H1 (cell line): ENCODE results near the gene ZNF837. TPM values are rescaled to one million over a fixed set of nuclear protein-coding genes. Genes with fewer than 3 reads are reported as not detected.

Source experiments
- CTCF ChIA-PET: fragments of 300-600 bp; sonication (Branson Sonifier 250); formaldehyde crosslinking; loops from one replicate; lab custom pipeline; 2021; ENCODE audit not compliant: partially characterized antibody; lab: Charles Lee
- POLR2A ChIA-PET: fragments of 300-600 bp; sonication (Branson Sonifier 250); formaldehyde crosslinking; loops from one replicate; lab custom pipeline; 2021; ENCODE audit warnings: inconsistent platforms; ENCODE audit not compliant: partially characterized antibody; lab: Charles Lee
- DNase-seq, 2 experiments: peaks; one replicate each; pipeline versions ENCODE4 v3.0.0 to v3.0.0-alpha.2; 2010 to 2022; ENCODE audit warnings: low spot score in 2 of 2, low read depth in 1 of 2, mixed read lengths in 1 of 2
- FAIRE-seq: peaks from 2 replicates; lab custom pipeline; 2011; peaks lifted over from hg19 to GRCh38; lab: Jason Lieb, UNC
- H2AFZ ChIP-seq: 2 replicates; pipeline ENCODE4 v1.8.1; 2012; ENCODE audit warnings: low read length, inconsistent platforms
- H2AK5ac ChIP-seq: 2 replicates; pipeline ENCODE4 v1.6.1; 2013; ENCODE audit warnings: low read depth, low read length
- H2BK120ac ChIP-seq: replicated peaks from 2 replicates; pipeline ENCODE3; 2013; ENCODE audit warnings: low read depth, low read length, inconsistent platforms
- H2BK12ac ChIP-seq: 2 replicates; pipeline ENCODE4 v1.6.1; 2013; ENCODE audit warnings: low read depth, low read length
- H2BK15ac ChIP-seq: 2 replicates; pipeline ENCODE4 v1.6.1; 2013; ENCODE audit warnings: low read length
- H2BK20ac ChIP-seq: 2 replicates; pipeline ENCODE4 v1.6.1; 2013; ENCODE audit warnings: low read length
- H2BK5ac ChIP-seq: 2 replicates; pipeline ENCODE4 v1.6.1; 2013; ENCODE audit warnings: low read depth, low read length
- H3K14ac ChIP-seq: 2 replicates; pipeline ENCODE4 v1.6.1; 2013; ENCODE audit warnings: inconsistent platforms; ENCODE audit not compliant: insufficient read length
- H3K18ac ChIP-seq: 2 replicates; pipeline ENCODE4 v1.6.1; 2013; ENCODE audit warnings: low read length; ENCODE audit errors: extremely low read depth
- H3K23ac ChIP-seq: 2 replicates; pipeline ENCODE4 v1.6.1; 2013; ENCODE audit warnings: inconsistent platforms; ENCODE audit not compliant: insufficient read length
- H3K23me2 ChIP-seq: 2 replicates; pipeline ENCODE4 v1.6.1; 2013; ENCODE audit warnings: low read depth, low read length
- H3K27ac ChIP-seq: 2 replicates; pipeline ENCODE4 v1.6.1; 2011; ENCODE audit warnings: low read depth, low read length, inconsistent platforms
- H3K27me3 ChIP-seq, 4 experiments: replicated peaks in 1 of 4; 1 replicate in 1 of 4; 2 replicates in 3 of 4; pipeline versions ENCODE4 v1.6.1 to v1.8.1; 2011 to 2013; ENCODE audit warnings: low read length in 3 of 4, mild to moderate bottlenecking in 3 of 4, inconsistent platforms in 2 of 4, mixed read lengths in 2 of 4, moderate library complexity in 1 of 4; ENCODE audit not compliant: control insufficient read depth in 3 of 4, insufficient read depth in 3 of 4; ENCODE audit errors: extremely low read depth in 1 of 4
- H3K36me3 ChIP-seq, 4 experiments: 2 replicates each; pipeline versions ENCODE4 v1.6.1 to v1.8.1; 2011 to 2013; ENCODE audit warnings: mild to moderate bottlenecking in 4 of 4, low read length in 3 of 4, moderate library complexity in 2 of 4, control low read depth in 1 of 4, inconsistent platforms in 1 of 4; ENCODE audit not compliant: insufficient read depth in 4 of 4, control insufficient read depth in 2 of 4
- H3K4ac ChIP-seq: replicated peaks from 2 replicates; pipeline ENCODE3; 2013; ENCODE audit warnings: low read length, low read depth, mixed read lengths, inconsistent platforms; ENCODE audit not compliant: insufficient read length
- H3K4me1 ChIP-seq, 4 experiments: replicated peaks in 1 of 4; 1 replicate in 1 of 4; 2 replicates in 3 of 4; pipeline versions ENCODE4 v1.6.1 to v1.8.1; 2011 to 2013; ENCODE audit warnings: low read length in 3 of 4, inconsistent platforms in 2 of 4, mixed read lengths in 1 of 4; ENCODE audit not compliant: insufficient read depth in 4 of 4, control insufficient read depth in 3 of 4
- H3K4me2 ChIP-seq, 2 experiments: 2 replicates each; pipeline versions ENCODE4 v1.6.1 to v1.8.1; 2011 to 2013; ENCODE audit warnings: low read depth in 2 of 2, low read length in 2 of 2, control low read depth in 1 of 2, inconsistent platforms in 1 of 2, mild to moderate bottlenecking in 1 of 2; ENCODE audit not compliant: insufficient read depth in 1 of 2
- H3K4me3 ChIP-seq, 4 experiments: fragments of 200-600, 300-600 bp in 1 of 4; sonication (generic), shearing (Covaris generic), sonication (Bioruptor Twin) in 1 of 4; 2 replicates each; pipeline versions ENCODE4 v1.5.1 to v1.8.1; 2011 to 2016; ENCODE audit warnings: low read length in 4 of 4, low read depth in 3 of 4, control low read depth in 2 of 4, inconsistent platforms in 2 of 4, mild to moderate bottlenecking in 2 of 4, mixed read lengths in 1 of 4, moderate library complexity in 1 of 4; ENCODE audit not compliant: insufficient read depth in 2 of 4; ENCODE audit errors: extremely low read depth in 1 of 4
- H3K56ac ChIP-seq: replicated peaks from 2 replicates; pipeline ENCODE3; 2013; ENCODE audit warnings: low read depth, mild to moderate bottlenecking, mixed read lengths, low read length, inconsistent platforms; ENCODE audit not compliant: insufficient read length
- H3K79me1 ChIP-seq: 2 replicates; pipeline ENCODE4 v1.6.1; 2013; ENCODE audit warnings: low read depth, low read length, control low read depth
- H3K79me2 ChIP-seq, 2 experiments: 2 replicates each; pipeline versions ENCODE4 v1.6.1 to v1.8.1; 2012 to 2013; ENCODE audit warnings: low read length in 2 of 2, mild to moderate bottlenecking in 2 of 2, inconsistent platforms in 1 of 2; ENCODE audit not compliant: insufficient read depth in 2 of 2, control insufficient read depth in 1 of 2
- H3K9ac ChIP-seq, 4 experiments: replicated peaks in 1 of 4; 1 replicate in 1 of 4; 2 replicates in 3 of 4; pipeline versions ENCODE4 v1.6.1 to v1.8.1; 2011 to 2013; ENCODE audit warnings: low read depth in 3 of 4, low read length in 3 of 4, control low read depth in 2 of 4, mild to moderate bottlenecking in 2 of 4, moderate library complexity in 2 of 4, inconsistent platforms in 1 of 4; ENCODE audit errors: extremely low read depth in 1 of 4
- H3K9me3 ChIP-seq, 2 experiments: 2 replicates each; pipeline versions ENCODE4 v1.6.1 to v1.8.1; 2012 to 2013; ENCODE audit warnings: mild to moderate bottlenecking in 2 of 2, moderate library complexity in 2 of 2, control low read depth in 1 of 2, inconsistent platforms in 1 of 2, low read depth in 1 of 2, low read length in 1 of 2, mixed read lengths in 1 of 2; ENCODE audit not compliant: insufficient read depth in 2 of 2
- H4K20me1 ChIP-seq, 2 experiments: replicated peaks in 1 of 2; 2 replicates each; pipeline versions ENCODE3 to v1.8.1; 2011 to 2013; ENCODE audit warnings: inconsistent platforms in 2 of 2, low read length in 2 of 2, mild to moderate bottlenecking in 1 of 2; ENCODE audit not compliant: insufficient read depth in 2 of 2, control insufficient read depth in 1 of 2
- H4K5ac ChIP-seq: 2 replicates; pipeline ENCODE4 v1.6.1; 2013; ENCODE audit warnings: low read length, low read depth, mixed read lengths, inconsistent platforms; ENCODE audit not compliant: insufficient read length
- H4K8ac ChIP-seq: 2 replicates; pipeline ENCODE4 v1.8.0; 2013; ENCODE audit warnings: mild to moderate bottlenecking, moderate library complexity, low read length, inconsistent platforms; ENCODE audit not compliant: insufficient read depth; ENCODE audit errors: extremely low read depth
- H4K91ac ChIP-seq: replicated peaks from 2 replicates; pipeline ENCODE3; 2013; ENCODE audit warnings: low read length, mixed read lengths, inconsistent platforms; ENCODE audit not compliant: insufficient read length
- BRCA1 ChIP-seq: IDR thresholded peaks from 2 replicates; pipeline ENCODE4 v1.6.1; 2012; ENCODE audit warnings: low read depth, low read length, improper control_type of control experiment
- CHD2 ChIP-seq: IDR thresholded peaks from 2 replicates; pipeline ENCODE4 v1.6.1; 2012; ENCODE audit warnings: low read length, improper control_type of control experiment
- MAX ChIP-seq: IDR thresholded peaks from 2 replicates; pipeline ENCODE4 v1.6.1; 2012; ENCODE audit warnings: inconsistent platforms
- RBBP5 ChIP-seq: IDR thresholded peaks from 2 replicates; pipeline ENCODE4 v1.7.1; 2012; ENCODE audit warnings: low read depth, mild to moderate bottlenecking, inconsistent platforms, low read length, moderate library complexity, borderline replicate concordance
- USF2 ChIP-seq: IDR thresholded peaks from 2 replicates; pipeline ENCODE4 v1.6.1; 2011; ENCODE audit warnings: low read length, improper control_type of control experiment
- WGBS, 2 experiments: shearing (Covaris generic) in 1 of 2; methylation state at CpG; one replicate each; pipeline versions ENCODE4 v1.1.6 to v1.1.7; 2013 to 2015; ENCODE audit warnings: low lambda C conversion rate in 2 of 2, mixed read lengths in 2 of 2, inconsistent platforms in 1 of 2, low coverage in 1 of 2, missing lambda C conversion rate in 1 of 2; ENCODE audit not compliant: insufficient replicate concordance in 2 of 2, insufficient coverage in 1 of 2, insufficient read length in 1 of 2; ENCODE audit errors: extremely low coverage in 1 of 2, missing lambda C conversion rate in 1 of 2; 5-methylcytosine and 5-hydroxymethylcytosine counted together
- polyA plus RNA-seq, 7 experiments: library from polyadenylated mRNA; depleted of rRNA in 3 of 7; stranded (reverse) in 5 of 7; unstranded in 2 of 7; fragments of >200 nt in 5 of 7; fragments of 200-250 nt in 2 of 7; gene quantifications; 1 replicate in 5 of 7; 2 replicates in 1 of 7; 4 replicates in 1 of 7; pipeline versions ENCODE4 v1.2.1 to v1.2.3, GENCODE V29; 2011 to 2013; ENCODE audit warnings: missing spikeins in 2 of 7, mixed read lengths in 2 of 7
- total RNA-seq: library from RNA; stranded (reverse); fragmentation: NEBNext Ultra II Directional; extraction: Animal tissue kit (Norgen Biotek cat#: 25700); gene quantifications from 2 replicates; pipeline ENCODE4 v1.2.1, GENCODE V29; 2021

Gene ZNF837
- total and polyA plus RNA-seq, 2 of the 8 experiments (the other 6 are each of a cell fraction or from before 2014, with no cell fraction given), result 1.9 to 3.3 TPM

GRCh38 chr19:58318297-58318696 lies 62.5 kb downstream of the ZNF837 start:
- no peak overlapping the region for H3K18ac ChIP-seq
- H3K79me2 ChIP-seq, result no peaks in the 10 kb centered on the region
- H2BK5ac ChIP-seq, result no peak overlapping the region
- no peak overlapping the region for H2AFZ ChIP-seq
- no peak overlapping the region for H3K9ac ChIP-seq
- peaks cover 3% of the 10 kb centered on the region for H3K79me1 ChIP-seq
- H2BK120ac ChIP-seq, result no peak overlapping the region
- no peaks in the 10 kb centered on the region for H3K4me1 ChIP-seq
- no peak overlapping the region for H3K4ac ChIP-seq
- FAIRE-seq (no peak), DNase-seq (no peak)
- H3K14ac ChIP-seq, result no peak overlapping the region
- H4K5ac ChIP-seq, result no peak overlapping the region
- H3K4me3 ChIP-seq, result no peak overlapping the region
- no peak overlapping the region for H2BK20ac ChIP-seq
- no peaks in the 10 kb centered on the region for H3K23me2 ChIP-seq
- H3K23ac ChIP-seq, result no peak overlapping the region
- H4K8ac ChIP-seq, result no peak overlapping the region
- H4K91ac ChIP-seq, result no peak overlapping the region
- peaks cover 0 to 17% (median 11%) of the 10 kb centered on the region in 4 experiments; a peak in 4 of 8 replicates for H3K36me3 ChIP-seq
- no peak overlapping the region for H3K27ac ChIP-seq
- H2BK15ac ChIP-seq, result no peak overlapping the region
- H2AK5ac ChIP-seq, result no peak overlapping the region
- WGBS, 2 experiments, result 75% methylated on average over 4 of the region's 4 CpGs; no CpG with 5 or more reads in 1 of the 2 experiments
- peaks cover 6 to 20% of the 10 kb centered on the region in 2 experiments for H4K20me1 ChIP-seq
- ChIA-PET CTCF (interaction anchor here (0.6 to 3.0 kb wide), 7 partner anchors 9 to 201 kb away, joined by 3 to 13 read pairs (median 4); no protein-coding TSS in a partner anchor), POLR2A (interaction anchor here (0.9 to 3.6 kb wide), 9 partner anchors 8 to 195 kb away, joined by 3 to 25 read pairs (median 4); partner anchors contain the start of genes ZNF544, ZNF8 and ZSCAN22)
- no peaks in the 10 kb centered on the region; a peak in 1 of 7 replicates for H3K27me3 ChIP-seq
- no peak overlapping the region for H2BK12ac ChIP-seq
- no peak overlapping the region for H3K4me2 ChIP-seq
- no peaks in the 10 kb centered on the region for H3K9me3 ChIP-seq
- no peak overlapping the region for H3K56ac ChIP-seq
- no peak for TF ChIP-seq RBBP5
- no peak for TF ChIP-seq CHD2
- no peak for TF ChIP-seq MAX
- no peak for TF ChIP-seq BRCA1
- no peak for TF ChIP-seq USF2
- TF ChIP-seq, all 59 proteins: peak for 0
